GM23248 (cell line): Measurements from ENCODE around the gene SH3RF3. TPM values are rescaled to one million over a fixed set of nuclear protein-coding genes. Genes with fewer than 3 reads are reported as not detected.

Experiments
- DNase-seq: peaks from one replicate; pipeline ENCODE4 v3.0.0-alpha.2; 2015
- H2AFZ ChIP-seq: fragments of 200-600 bp; sonication (generic); 2 replicates; pipeline ENCODE4 v1.6.1; 2016; ENCODE audit warnings: antibody characterized with exemption
- H3F3A ChIP-seq: fragments of 200-600 bp; sonication (generic); 2 replicates; pipeline ENCODE4 v1.6.1; 2016; ENCODE audit warnings: mild to moderate bottlenecking, antibody characterized with exemption, mixed run types; ENCODE audit not compliant: insufficient read depth
- H3K27ac ChIP-seq: fragments of 200-600 bp; sonication (generic); 2 replicates; pipeline ENCODE4 v1.5.1; 2016; ENCODE audit warnings: mild to moderate bottlenecking
- H3K27me3 ChIP-seq: fragments of 200-600 bp; sonication (generic); replicated peaks from 2 replicates; pipeline ENCODE4 v1.6.1; 2016; ENCODE audit warnings: mild to moderate bottlenecking; ENCODE audit not compliant: insufficient read depth
- H3K36me3 ChIP-seq: fragments of 200-600 bp; sonication (generic); 2 replicates; pipeline ENCODE4 v1.6.1; 2016; ENCODE audit warnings: low read depth, mild to moderate bottlenecking
- H3K4me1 ChIP-seq: fragments of 200-600 bp; sonication (generic); 2 replicates; pipeline ENCODE4 v1.6.1; 2016; ENCODE audit warnings: mild to moderate bottlenecking; ENCODE audit not compliant: insufficient read depth
- H3K4me2 ChIP-seq: fragments of 200-600 bp; sonication (generic); one replicate; pipeline ENCODE4 v1.6.1; 2016; ENCODE audit warnings: mild to moderate bottlenecking; ENCODE audit not compliant: unreplicated experiment
- H3K4me3 ChIP-seq: fragments of 200-600 bp; sonication (generic); 2 replicates; pipeline ENCODE4 v1.5.1; 2016; ENCODE audit warnings: mild to moderate bottlenecking
- H3K79me2 ChIP-seq: fragments of 200-600 bp; sonication (generic); 2 replicates; pipeline ENCODE4 v1.6.1; 2016; ENCODE audit warnings: mild to moderate bottlenecking; ENCODE audit not compliant: insufficient read depth
- H3K9ac ChIP-seq: fragments of 200-600 bp; sonication (generic); 2 replicates; pipeline ENCODE4 v1.6.1; 2016; ENCODE audit warnings: mild to moderate bottlenecking
- H3K9me2 ChIP-seq: fragments of 200-600 bp; sonication (generic); 2 replicates; pipeline ENCODE4 v1.6.1; 2016; ENCODE audit warnings: mixed run types, mild to moderate bottlenecking, moderate library complexity; ENCODE audit not compliant: insufficient read depth
- H3K9me3 ChIP-seq: fragments of 200-600 bp; sonication (generic); one replicate; pipeline ENCODE4 v1.6.1; 2017; ENCODE audit warnings: low read depth
- H4K20me1 ChIP-seq: fragments of 200-600 bp; sonication (generic); 2 replicates; pipeline ENCODE4 v1.6.0; 2016; ENCODE audit not compliant: insufficient read depth
- EZH2 ChIP-seq: fragments of 200-600 bp; sonication (generic); IDR thresholded peaks from 2 replicates; pipeline ENCODE4 v1.6.1; 2018; ENCODE audit warnings: antibody characterized with exemption, mild to moderate bottlenecking; ENCODE audit not compliant: insufficient read depth, poor library complexity, severe bottlenecking
- EZH2phosphoT487 ChIP-seq: fragments of 200-600 bp; sonication (generic); IDR thresholded peaks from 2 replicates; pipeline ENCODE4 v1.6.1; 2018; ENCODE audit warnings: antibody characterized with exemption, moderate library complexity, mild to moderate bottlenecking, low read depth; ENCODE audit not compliant: insufficient read depth
- WGBS, 2 experiments: methylation state at CpG; one replicate each; pipeline ENCODE4 v1.1.6; 2015 to 2017; ENCODE audit warnings: low lambda C conversion rate in 2 of 2, low coverage in 1 of 2; ENCODE audit errors: missing lambda C conversion rate in 2 of 2; 5-methylcytosine and 5-hydroxymethylcytosine counted together
- in situ Hi-C: fragments of 300-500 bp; cut with MboI; formaldehyde crosslinking; loops from 2 replicates; pipeline ENCODE4 v1.15.0; 2020
- polyA plus RNA-seq: library from polyadenylated mRNA; unstranded; fragments of >200 nt; fragmentation: Nextera tagmentation; extraction: Ambion mirVana; gene quantifications from 2 replicates; pipeline ENCODE4 v1.2.1, GENCODE V29; 2016
- total RNA-seq: library from RNA; depleted of rRNA; stranded (reverse); fragments of >200 nt; shearing (Covaris generic); gene quantifications from 2 replicates; pipeline ENCODE4 v1.2.3, GENCODE V29; 2014

SH3RF3 gene
- total and polyA plus RNA-seq, 2 experiments from 2014 or later: 1.5 to 5.2 TPM

DNA sequence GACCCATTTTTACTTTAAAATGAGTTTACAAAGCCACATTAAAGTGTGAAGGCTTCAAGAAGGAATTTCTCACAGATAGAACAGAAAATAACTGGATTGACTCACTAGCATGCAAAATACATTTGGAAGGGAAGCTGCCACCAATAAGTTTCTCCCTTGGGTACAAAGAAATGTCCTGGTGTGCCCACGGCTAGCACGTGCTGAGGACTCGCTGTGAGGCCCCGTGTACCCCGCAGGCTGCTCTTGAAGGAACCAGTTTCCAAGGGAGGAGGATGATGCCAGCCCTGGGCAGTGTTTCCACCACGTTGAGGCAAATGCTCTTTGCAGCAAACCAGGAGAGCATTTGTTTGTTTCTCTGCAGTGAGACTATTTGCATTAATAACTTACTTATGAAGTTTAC, 207.3 kb downstream of the SH3RF3 start:
- Histone ChIP-seq H3K9me3 (no peaks in the 10 kb centered on the region), H3K79me2 (0 out of 2 replicates have a peak, but pooled peaks cover 6% of the 10 kb centered on the region), H3K27me3 (no peaks in the 10 kb centered on the region), H3K4me1 (peaks cover 67% of the 10 kb centered on the region), H2AFZ (peak overlapping the region; percentile 55), H3K36me3 (no peaks in the 10 kb centered on the region), H3K27ac (peak overlapping the region; percentile 90), H3K9me2 (no peaks in the 10 kb centered on the region), H3K4me2 (peak overlapping the region; percentile 93), H3K4me3 (peak overlapping the region; percentile 67), H3F3A (peaks cover 53% of the 10 kb centered on the region), H3K9ac (peak overlapping the region; percentile 74), H4K20me1 (no peaks in the 10 kb centered on the region)
- DNase-seq: no peak
- TF ChIP-seq EZH2phosphoT487 (no peak), EZH2 (no peak)
- in situ Hi-C loops: no loop called here
- 42 to 48% methylated on average over 6 of the region's 6 CpGs for WGBS, 2 experiments

DNA sequence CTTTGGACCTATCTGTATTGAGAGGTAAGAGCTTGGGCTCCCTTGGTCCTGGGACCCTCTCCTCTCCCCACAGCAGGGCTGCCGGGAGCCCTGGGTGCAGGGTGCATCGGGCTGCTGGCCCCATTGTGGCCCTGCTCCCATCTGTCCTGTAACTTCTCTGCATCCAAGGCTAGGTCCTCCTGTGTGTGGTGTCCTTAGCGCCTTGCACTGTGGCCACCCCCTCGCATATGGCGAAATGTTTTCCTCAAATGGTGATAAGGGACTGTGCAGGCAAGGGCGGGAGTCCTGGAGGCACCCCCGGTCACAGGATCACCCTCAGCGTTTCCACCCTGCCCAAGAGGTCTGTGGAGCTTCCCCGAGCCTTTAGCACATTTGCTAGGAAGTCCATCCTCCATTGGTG, 208.2 kb downstream of the SH3RF3 start:
- 0 out of 2 replicates have a peak, but pooled peaks cover 6% of the 10 kb centered on the region for H3K79me2 ChIP-seq
- H3K4me3 ChIP-seq: no peak overlapping the region
- no peaks in the 10 kb centered on the region for H3K36me3 ChIP-seq
- no peaks in the 10 kb centered on the region for H3K9me3 ChIP-seq
- WGBS, 2 experiments: 95 to 97% methylated on average over 9 of the region's 9 CpGs
- no peak overlapping the region for H3K4me2 ChIP-seq
- H3F3A ChIP-seq: peaks cover 49% of the 10 kb centered on the region
- no peaks in the 10 kb centered on the region for H4K20me1 ChIP-seq
- in situ Hi-C loops: no loop called here
- H3K4me1 ChIP-seq: peaks cover 61% of the 10 kb centered on the region
- no peaks in the 10 kb centered on the region for H3K9me2 ChIP-seq
- H2AFZ ChIP-seq: no peak overlapping the region
- H3K9ac ChIP-seq: no peak overlapping the region
- DNase-seq: no peak
- TF ChIP-seq EZH2phosphoT487: no peak
- TF ChIP-seq EZH2: no peak
- no peaks in the 10 kb centered on the region for H3K27me3 ChIP-seq
- H3K27ac ChIP-seq: peak overlapping the region; percentile 90; the same call in 1 of the 2 replicates

DNA sequence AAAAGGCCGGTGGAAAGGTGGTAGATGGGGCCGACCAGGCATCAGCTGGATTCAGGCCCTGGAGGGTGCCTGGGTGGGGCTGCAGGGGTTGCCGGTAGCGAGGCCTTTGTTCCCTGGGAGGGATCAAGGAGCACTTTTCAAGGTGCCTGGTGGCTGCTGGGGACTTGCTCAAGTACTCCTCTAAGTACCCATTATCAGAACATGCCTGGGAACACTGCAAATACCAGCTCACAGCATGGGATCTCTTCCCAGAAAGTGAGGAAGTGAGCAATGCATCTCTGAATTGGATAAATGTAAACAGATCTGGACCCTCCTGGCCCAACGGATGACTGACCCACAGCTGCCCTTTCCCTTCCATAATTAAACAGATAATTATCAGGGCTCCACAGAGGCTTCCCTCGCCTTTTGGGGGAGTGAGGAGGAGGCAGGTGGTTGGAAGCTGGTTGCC, 210.5 kb downstream of the SH3RF3 start:
- Histone ChIP-seq H3K4me3 (no peak overlapping the region), H3K4me2 (peak overlapping the region; percentile 46), H4K20me1 (no peaks in the 10 kb centered on the region), H3K79me2 (0 out of 2 replicates have a peak, but pooled peaks cover 6% of the 10 kb centered on the region), H3K9me3 (no peaks in the 10 kb centered on the region), H3F3A (peaks cover 42% of the 10 kb centered on the region), H2AFZ (no peak overlapping the region), H3K27me3 (no peaks in the 10 kb centered on the region), H3K4me1 (peaks cover 51% of the 10 kb centered on the region), H3K27ac (0 out of 2 replicates have a peak overlapping the region, but pooled peaks have one; percentile 16), H3K9ac (0 out of 2 replicates have a peak overlapping the region, but pooled peaks have one; percentile 12), H3K36me3 (no peaks in the 10 kb centered on the region), H3K9me2 (no peaks in the 10 kb centered on the region)
- in situ Hi-C loops: no loop called here
- 57 to 59% methylated on average over 6 of the region's 6 CpGs for WGBS, 2 experiments
- peak; percentile 78 for DNase-seq
- no peak for TF ChIP-seq EZH2
- TF ChIP-seq EZH2phosphoT487: no peak

DNA sequence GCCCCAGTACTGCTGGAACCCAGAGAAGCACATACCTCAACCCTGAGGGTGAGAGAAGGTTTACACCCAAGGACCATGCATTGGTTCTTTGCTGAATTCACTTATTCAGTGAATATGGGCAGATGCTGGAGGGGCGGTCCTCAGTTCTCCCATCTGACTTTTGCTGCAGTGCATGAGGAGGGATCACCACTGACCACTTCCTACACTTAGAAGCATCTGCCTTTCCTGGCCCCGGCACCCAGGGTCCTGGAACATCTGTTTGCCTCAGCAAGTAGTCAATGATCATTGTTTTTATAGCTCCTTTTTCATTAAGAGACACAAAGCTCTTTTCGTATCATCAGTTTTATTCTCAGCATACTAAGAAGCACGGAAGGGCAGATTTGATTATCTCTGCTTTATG, 211.4 kb downstream of the SH3RF3 start:
- Histone ChIP-seq H4K20me1 (no peaks in the 10 kb centered on the region), H3K4me1 (peaks cover 43% of the 10 kb centered on the region), H3K9me3 (no peaks in the 10 kb centered on the region), H3K9me2 (no peaks in the 10 kb centered on the region), H3K79me2 (0 out of 2 replicates have a peak, but pooled peaks cover 6% of the 10 kb centered on the region), H3K4me2 (no peak overlapping the region), H3K4me3 (no peak overlapping the region), H2AFZ (no peak overlapping the region), H3K27me3 (no peaks in the 10 kb centered on the region), H3K27ac (no peak overlapping the region), H3K36me3 (no peaks in the 10 kb centered on the region), H3F3A (peaks cover 35% of the 10 kb centered on the region), H3K9ac (no peak overlapping the region)
- DNase-seq: no peak
- no peak for TF ChIP-seq EZH2
- TF ChIP-seq EZH2phosphoT487: no peak
- WGBS, 2 experiments: 97 to 99% methylated on average over 4 of the region's 4 CpGs
- in situ Hi-C loops: no loop called here
